Fibroblast of mammary gland (primary cell): ENCODE data around the gene DERA.
A peak's percentile ranks its signal among the peaks of the same experiment; 100 is the strongest.

Experiments used
- DNase-seq: peaks from one replicate; pipeline ENCODE4 v3.0.0-alpha.2; 2010; ENCODE audit warnings: low read depth
- H3K4me3 ChIP-seq: 2 replicates; pipeline ENCODE4 v1.5.1; 2011; ENCODE audit warnings: low read depth, mild to moderate bottlenecking, low read length, moderate library complexity; ENCODE audit not compliant: control insufficient read depth
- TF ChIP-seq, protein P1 (sequence below): conservative IDR thresholded peaks from 2 replicates; pipeline ENCODE4 v1.5.1; 2011; ENCODE audit warnings: low read depth, low read length, inconsistent platforms; ENCODE audit not compliant: control insufficient read depth, insufficient read depth

Gene DERA

DNA sequence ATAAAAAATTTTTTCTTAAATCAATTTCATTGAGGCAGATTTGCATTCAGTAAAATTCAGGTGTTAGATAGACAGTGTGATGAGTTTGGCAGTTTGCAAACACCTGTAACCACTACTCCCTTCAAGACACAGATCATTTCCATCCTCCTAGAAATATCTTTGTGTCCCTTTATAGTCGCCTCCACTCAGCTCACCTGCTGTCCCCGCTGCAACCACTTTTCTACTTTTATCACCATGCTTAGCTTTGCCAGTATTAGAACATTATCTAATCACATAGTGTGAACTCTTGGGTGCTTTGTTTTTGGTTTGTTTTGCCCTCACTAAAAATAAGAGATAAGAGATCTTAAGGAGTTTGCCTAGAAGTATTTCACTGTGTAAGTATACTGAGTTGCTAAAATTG, 73.8 kb downstream of the DERA start:
- DNase-seq, result no peak
- H3K4me3 ChIP-seq, result no peak overlapping the region
- TF ChIP-seq, protein P1, sequence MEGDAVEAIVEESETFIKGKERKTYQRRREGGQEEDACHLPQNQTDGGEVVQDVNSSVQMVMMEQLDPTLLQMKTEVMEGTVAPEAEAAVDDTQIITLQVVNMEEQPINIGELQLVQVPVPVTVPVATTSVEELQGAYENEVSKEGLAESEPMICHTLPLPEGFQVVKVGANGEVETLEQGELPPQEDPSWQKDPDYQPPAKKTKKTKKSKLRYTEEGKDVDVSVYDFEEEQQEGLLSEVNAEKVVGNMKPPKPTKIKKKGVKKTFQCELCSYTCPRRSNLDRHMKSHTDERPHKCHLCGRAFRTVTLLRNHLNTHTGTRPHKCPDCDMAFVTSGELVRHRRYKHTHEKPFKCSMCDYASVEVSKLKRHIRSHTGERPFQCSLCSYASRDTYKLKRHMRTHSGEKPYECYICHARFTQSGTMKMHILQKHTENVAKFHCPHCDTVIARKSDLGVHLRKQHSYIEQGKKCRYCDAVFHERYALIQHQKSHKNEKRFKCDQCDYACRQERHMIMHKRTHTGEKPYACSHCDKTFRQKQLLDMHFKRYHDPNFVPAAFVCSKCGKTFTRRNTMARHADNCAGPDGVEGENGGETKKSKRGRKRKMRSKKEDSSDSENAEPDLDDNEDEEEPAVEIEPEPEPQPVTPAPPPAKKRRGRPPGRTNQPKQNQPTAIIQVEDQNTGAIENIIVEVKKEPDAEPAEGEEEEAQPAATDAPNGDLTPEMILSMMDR, result no peak

DNA sequence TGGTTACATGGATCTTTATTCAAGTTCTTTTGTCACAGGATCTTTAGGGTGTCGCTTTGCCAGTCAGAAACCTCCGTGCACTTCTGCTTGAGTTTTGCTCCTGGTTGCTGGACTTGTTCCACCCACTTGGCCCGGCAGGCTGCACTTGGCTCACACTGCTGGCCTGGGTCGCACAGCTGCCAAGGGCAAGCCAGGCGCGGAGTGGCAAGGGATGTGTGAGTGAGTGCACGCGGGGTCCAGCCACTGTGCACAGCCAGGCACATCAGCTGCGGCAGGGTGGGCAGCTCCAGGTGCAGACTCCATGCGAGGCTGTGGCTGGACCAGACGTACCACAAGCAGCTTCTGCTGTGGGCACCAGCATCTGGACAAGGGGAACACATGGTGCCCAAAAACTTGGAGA, 76.6 kb downstream of the DERA start:
- no peak for DNase-seq
- TF ChIP-seq, protein P1, result no peak
- no peak overlapping the region for H3K4me3 ChIP-seq

DNA sequence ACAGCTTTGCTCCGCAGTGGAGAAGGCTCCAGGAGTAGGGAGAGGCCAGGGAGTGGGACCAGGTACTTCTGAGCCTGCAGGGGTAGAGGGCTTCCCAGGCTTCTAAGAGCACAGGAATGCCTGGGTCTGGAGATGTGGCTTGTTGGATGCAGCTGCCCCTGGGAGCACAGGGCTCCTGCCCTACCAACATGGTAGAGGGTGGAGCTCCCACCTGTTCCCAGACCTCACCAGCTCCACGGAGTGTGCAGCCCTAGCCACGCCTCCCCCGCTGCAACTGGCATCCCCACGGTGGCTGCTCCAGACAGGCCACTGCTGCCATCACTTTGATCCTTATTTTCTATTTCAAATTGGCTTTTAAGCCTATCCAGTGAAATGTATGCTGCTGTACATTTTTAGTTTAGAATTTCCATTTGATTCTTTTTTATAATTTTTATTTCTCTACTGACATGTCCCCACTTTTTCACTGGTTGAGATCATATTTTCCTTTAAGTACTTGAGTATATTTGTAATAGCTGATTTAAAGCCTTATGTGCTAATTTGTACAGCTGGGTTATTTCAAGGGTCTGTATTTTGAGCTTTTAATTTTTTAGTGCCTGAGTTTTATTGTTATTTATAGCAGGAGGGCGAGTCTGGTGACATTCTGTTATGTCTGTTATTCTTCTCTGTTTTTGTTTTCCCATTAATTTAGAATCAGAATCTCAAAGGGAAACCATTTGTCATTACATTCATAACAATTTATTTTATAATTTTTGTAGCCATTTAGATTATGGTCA, 78.0 kb downstream of the DERA start:
- no peak overlapping the region for H3K4me3 ChIP-seq
- TF ChIP-seq, protein P1, result no peak
- DNase-seq, result no peak

DNA sequence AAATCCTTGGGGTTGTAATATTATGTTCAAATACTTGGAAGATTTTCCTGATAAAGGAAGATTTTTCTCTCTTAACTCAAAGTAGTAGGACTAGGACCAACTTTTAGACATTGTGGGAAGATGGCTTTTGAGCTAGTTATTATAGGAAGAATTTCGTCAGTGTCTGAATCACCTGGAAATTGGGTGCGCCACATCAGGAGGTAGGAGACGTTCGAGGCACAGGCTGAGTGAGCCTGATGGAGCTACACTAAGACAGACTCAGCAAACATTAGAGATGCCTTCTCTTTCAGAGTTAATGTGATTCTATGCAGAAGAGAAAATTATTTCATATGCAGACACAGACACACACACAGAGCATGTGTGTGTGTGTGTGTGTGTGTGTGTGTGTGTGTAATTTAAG, 84.7 kb downstream of the DERA start:
- TF ChIP-seq, protein P1, result no peak
- DNase-seq, result no peak
- H3K4me3 ChIP-seq, result no peak overlapping the region

DNA sequence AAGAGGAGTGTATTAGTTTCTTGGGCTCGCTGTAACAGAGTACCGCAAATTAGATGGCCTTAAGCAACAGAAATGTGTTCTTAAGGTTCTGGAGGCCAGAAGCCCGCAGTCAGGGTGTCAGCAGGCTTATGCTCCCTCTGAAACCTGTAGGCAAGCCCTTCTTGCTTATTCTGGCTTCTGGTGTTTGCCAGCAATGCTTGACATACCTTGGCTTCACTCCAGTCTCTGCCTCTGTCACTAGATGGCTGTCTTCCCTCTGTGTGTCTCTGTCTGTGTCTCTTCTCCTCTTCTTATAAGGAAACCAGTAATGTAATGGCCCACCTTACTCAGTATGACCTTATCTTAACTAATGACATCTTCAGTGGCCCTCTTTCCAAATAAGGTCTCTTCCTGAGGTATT, 85.1 kb downstream of the DERA start:
- peak; percentile 23 for DNase-seq
- H3K4me3 ChIP-seq, result no peak overlapping the region
- TF ChIP-seq, protein P1, result no peak

DNA sequence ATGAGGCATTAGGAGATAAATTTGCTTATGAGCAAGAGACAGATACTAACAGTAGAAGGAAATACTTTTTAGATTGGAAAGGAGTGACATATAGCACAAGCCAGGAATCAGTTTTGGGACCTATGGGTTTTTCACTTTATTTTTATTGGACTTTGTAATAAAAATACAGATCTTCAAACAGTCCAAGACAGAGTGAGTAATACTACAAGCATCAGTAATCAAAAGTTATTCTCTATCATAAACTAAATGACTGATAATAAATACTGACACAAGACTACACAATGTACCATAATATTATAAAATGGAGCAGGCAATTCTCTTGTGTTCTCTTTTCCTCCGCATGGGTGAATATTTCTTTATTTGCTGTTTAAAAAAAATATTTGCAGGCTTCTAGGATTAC, 85.8 kb downstream of the DERA start:
- no peak overlapping the region for H3K4me3 ChIP-seq
- no peak for DNase-seq
- TF ChIP-seq, protein P1, result no peak
